CD4-positive, alpha-beta T cell treated with Interleukin-6 at 100 ng/mL for 8 hours (primary cell): ENCODE results near the gene PGLYRP1.

Source experiments
- DNase-seq: peaks from one replicate; pipeline ENCODE4 v3.0.0-alpha.2; 2020; ENCODE audit warnings: mixed read lengths, low spot score

Gene PGLYRP1

DNA sequence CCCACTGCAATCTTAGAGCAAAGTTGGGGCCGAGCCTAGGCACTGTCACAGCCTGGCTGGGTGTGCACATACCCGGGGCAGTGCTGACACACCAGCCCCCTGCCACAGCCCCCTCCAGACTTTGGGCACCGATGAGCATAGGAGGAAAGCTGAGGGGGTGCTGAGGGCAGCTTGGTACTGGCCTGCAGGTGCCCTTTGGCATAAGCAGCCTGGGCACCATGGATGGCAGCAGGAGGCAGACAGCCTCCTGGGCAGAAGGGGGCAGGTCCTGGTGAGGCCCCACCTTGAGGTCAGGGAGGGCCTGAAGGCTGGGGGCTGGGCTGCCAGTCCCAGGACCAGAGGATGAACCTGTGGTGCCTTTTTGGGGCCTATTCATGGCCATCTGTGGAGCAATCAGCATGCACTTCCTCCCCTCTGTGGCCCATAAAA lies 9.8 kb upstream of the PGLYRP1 start:
- no peak for DNase-seq

DNA sequence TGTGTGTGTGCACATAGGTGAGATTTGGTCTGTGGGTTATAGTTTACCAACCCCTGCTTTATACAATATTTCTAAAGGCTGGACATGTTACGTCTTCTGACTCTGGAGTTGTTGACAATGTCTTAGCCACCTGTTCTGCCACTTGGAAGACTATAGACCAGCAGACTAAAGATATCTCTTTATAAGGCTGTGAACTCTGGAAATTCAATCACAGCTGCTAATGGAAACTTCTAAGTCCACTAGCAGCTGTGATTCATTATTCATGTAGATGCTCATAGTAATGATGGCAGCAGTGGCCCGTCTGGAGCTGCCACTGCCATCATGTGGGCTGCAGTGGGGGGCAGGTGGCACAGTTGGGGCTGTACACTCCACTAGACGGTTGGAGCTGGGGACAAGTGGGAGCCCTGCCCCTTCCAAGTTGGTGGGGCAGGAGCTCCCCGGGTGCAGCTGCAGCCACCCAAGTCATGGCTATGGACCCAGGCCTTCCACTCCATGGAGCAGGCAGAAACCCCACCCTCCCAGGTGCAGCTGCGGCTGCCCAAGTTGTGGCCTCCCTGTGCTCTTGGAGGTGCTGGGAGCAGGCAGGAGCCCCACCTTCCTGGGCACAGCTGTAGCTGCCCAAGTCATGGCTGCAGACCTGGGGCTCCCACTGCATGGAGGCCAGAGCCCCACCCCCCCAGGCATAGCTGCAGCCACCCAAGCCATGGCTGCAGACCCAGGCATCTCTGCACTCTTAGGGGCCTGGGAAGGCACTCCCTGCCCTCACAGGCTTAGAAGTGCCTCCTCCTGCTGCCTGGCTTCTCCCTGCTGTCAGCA lies 9.1 kb upstream of the PGLYRP1 start:
- DNase-seq, result no peak

DNA sequence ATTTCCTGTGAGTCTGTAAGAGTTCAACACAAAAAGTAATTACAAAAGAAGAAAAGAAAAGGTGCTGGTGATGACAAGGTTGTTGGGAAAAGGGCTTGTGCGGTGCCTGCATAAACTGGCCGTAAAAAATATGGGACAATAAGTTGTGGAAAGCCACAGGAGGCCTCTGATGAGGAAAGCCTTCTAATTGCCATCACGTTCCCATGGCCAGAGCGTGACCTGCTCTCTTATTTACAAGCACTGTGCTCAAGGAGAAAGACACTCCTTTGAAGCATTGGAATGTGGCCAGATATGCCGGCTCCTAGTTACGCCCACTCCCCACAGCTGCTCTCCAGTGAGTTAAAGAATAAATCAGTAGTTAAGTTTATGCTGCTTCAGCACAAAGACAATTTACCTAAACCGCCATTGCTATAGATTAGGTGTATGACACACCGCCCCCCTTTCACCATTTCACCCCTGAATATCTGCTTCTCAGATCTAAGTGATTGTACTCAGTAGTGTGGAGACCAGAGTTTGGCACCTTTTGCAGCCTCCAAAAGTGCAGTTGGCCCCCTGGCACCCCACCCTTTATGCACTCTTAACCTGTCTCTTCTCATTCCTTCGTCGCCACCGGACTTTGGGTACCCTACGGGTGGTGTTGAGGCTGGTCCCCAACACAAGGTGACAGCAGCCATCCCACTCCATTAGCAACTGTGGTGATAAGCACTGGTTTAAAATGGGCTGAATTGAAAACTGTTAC lies 8.1 kb upstream of the PGLYRP1 start:
- DNase-seq, result no peak

DNA sequence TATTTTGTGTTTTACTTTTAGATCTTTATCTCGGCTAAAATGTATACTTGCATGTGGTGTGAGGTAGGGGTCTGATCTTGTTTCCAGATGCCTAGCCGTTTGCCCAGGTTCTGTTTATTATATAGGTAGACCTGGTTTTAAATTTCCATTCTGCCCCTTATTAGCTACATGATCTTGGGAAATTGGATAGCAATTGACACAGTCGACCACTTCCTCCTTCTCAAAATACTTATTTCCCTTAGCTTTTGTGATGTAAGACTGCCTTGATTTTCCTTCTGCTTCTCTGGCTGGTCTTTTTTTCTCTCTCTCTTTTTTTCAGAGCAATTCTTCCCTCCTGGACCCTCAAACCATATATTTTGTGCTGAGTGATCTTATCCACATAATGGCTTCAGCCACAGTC lies 3.0 kb upstream of the PGLYRP1 start:
- no peak for DNase-seq

GRCh38 chr19:46023311-46023779 lies 492 bp upstream of the PGLYRP1 start:
- DNase-seq, result no peak

- no peak for DNase-seq
These were observed 807 bp downstream of the PGLYRP1 start for GRCh38 chr19:46022061-46022430.

DNA sequence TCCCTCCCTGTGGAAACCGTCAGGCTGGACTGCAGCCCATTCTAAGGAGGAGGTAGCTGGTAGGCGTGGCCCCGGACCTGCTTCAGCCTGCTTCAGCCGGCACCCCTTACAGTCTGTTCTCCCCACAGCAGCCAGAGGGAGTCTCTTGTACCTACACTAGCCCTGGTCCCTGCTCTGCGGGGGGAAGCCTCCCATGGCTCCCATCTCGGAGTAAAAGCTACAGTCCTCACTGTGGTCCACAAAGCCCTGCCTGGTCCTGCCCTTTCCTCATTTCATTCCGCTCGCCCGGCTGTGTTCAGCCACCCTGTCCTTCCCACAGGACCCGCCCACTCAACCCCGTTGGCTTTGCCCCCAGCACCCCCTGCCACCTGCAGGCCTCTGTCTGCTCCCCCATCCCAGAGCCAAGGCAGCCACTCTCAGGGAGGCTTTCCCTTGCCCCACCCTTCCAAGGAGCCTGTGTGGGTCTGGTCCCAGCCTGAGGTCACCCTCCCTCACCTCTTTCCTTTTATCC lies 1.3 kb downstream of the PGLYRP1 start:
- no peak for DNase-seq

GRCh38 chr19:46020819-46021125 lies 2.1 kb downstream of the PGLYRP1 start:
- DNase-seq, result no peak

- DNase-seq, result no peak
These were observed 3.6 kb downstream of the PGLYRP1 start for GRCh38 chr19:46019270-46019669.

GRCh38 chr19:46018729-46019251 lies 4.1 kb downstream of the PGLYRP1 start:
- DNase-seq, result no peak

DNA sequence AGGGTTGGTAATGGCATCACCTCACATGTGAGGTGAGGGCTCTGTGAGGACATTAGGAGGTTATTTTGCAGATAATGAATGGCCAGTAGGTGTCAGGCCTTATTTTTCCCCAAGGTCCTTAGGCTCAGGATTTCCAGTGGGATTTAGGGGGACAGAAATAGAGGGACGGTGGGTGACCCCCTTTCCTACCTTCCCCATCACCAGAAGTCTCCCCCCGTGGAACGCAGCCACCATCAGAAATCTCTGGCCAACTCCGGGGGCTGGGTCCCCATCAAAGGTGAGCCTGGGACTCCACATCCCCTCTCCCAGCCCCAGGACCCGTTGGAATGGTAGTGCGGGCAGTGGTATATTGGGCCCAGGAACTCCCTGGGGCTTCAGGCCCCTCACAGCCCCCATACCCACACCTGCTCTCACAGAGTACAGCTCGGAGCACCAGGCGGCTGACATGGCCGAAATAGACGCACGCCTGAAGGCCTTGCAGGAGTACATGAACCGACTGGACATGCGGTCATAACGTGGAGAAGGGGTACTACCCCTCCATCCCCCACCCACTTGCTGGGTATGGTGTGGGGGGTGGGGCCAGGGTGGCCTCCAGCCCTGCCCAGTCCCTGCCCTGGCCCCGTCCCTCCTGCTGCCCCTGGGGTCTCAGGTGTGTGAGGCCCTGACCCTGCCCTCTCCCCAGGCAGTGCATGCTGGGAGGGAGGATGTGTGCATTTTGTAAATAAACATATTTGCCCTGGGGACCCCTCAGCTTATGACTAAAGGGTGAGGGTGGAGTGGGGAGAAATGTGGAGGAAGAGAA lies 4.8 kb downstream of the PGLYRP1 start:
- DNase-seq, result no peak

DNA sequence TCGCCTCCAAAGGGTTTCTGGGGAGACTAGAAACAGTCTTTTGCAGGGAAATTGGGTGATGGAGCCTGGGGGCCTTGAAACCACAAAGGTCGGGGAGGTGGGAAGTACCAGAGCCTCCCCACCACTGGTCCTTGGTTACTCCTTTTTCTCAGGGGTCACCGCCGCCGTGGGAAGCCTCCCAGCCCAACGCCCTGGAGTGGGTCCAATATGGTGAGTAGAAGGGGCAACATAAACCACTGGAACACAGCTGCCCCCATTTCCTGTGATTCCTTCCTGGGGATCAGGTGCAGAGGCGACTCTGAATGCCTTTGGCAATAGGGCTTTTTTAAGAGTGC lies 5.8 kb downstream of the PGLYRP1 start:
- DNase-seq, result no peak

GRCh38 chr19:46016426-46017094 lies 6.3 kb downstream of the PGLYRP1 start:
- DNase-seq, result peak; percentile 84

- peak; percentile 10 for DNase-seq
These were observed 7.0 kb downstream of the PGLYRP1 start for GRCh38 chr19:46015687-46016425.

- peak; percentile 60 for DNase-seq
These were observed 7.7 kb downstream of the PGLYRP1 start for GRCh38 chr19:46014941-46015686.

- DNase-seq, result no peak
These were observed 8.3 kb downstream of the PGLYRP1 start for GRCh38 chr19:46014534-46014933.

DNA sequence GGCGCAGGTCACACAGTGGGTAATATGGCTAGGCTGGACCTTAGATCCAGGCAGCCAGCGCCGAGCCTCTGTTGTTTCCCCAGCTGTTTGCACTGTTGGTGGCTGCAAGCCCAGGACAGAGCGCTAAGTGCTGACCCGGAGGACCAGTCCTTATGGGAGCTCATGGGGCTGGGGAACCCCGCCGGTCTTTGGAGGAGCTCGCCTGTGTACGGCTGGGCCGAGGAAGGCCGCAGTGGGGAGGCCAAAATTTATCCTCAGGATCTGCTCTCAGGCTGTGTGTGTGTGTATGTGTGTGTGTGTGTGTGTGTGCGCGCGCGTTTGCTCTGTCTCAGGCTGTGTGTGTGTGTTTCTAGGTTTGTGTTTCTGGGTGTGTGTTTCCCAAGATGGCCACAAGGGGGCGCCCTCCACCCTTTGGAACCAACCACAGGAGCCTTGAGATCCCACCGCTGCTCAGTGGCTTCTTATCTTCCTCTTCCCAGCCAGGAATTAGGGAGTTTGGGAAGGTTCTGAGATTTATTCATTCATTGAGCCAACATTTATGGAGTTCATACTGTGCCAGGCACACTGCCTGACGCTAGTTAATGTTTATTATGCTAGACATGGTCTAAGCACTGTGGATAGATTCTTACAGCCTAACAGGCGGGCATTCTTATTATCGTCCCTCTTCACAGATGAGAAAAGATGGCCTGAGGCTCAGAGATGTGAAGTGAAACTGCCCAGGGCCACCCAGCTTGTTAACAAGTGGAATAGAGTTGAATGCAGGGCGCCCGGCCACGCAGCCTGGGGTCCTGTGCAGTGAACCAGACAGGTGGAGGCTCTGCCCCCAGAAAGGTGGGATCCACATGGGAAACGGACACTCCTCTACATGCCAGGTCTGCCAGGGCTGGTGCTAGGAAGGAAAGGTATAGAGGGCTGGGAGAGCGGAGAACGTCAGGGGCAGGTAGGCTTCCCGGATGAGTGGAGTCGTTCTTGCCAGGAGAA lies 13.0 kb downstream of the PGLYRP1 start:
- DNase-seq, result peak; percentile 51

- DNase-seq, result no peak
These were observed 16.4 kb downstream of the PGLYRP1 start for GRCh38 chr19:46006411-46006810.

GRCh38 chr19:46002678-46003275 lies 20.1 kb downstream of the PGLYRP1 start:
- DNase-seq, result no peak
